ENCODE data around the gene CD200R1L.

The CD200R1L gene

DNA sequence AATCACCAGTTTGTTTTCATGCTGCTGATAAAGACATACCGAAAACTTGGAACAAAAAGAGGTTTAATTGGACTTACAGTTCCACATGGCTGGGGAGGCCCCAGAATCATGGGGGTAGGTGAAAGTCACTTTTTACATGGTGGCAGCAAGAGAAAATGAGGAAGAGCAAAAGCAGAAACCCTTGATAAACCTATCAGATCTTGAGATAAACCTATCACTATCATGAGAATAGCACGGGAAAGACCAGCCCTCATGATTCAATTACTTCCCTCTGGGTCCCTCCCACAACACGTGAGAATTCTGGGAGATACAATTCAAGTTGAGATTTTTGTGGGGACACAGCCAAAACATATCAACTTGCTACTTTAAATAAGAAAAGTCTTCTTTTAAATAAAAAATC is 28.9 kb downstream of the CD200R1L start:
- DNase-seq = no peak

DNA sequence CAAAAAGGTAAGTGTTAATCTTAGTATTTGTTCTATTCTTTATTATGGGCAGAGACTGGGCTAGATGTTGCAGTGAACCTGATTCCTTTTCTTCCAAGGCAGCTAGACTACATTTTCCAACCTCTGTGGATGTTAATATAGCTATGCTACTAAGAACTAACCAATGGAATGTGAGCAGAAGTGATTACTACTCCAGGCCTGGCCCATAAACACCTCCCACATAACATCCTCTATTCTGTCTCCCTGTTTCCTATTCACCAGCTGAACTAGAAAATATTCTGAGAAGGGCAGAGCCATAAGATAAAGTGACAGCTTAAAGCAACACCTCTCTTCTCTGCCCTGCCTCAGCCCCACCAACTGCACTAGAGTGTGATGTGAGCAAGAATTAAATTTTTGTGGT is 29.4 kb downstream of the CD200R1L start:
- peak; percentile 30 for DNase-seq

DNA sequence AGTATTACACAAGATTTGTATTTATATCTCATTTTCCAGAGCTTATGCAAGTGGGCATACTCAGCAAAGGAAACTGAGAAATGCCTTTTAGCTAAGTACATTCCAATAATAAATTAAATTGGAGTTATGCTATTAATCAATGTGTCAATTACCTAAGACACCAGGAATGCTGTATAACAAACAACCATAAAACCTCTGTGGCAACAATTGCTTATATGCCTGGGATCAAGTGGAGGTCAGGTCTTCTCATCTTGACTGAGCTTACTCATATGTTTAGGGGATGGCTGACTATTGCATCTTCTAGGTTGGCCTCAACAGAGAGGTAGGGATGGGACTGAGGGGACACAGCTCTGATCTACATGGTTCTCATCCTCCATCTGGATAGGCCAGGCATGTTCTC is 30.7 kb downstream of the CD200R1L start:
- DNase-seq = peak; percentile 79

DNA sequence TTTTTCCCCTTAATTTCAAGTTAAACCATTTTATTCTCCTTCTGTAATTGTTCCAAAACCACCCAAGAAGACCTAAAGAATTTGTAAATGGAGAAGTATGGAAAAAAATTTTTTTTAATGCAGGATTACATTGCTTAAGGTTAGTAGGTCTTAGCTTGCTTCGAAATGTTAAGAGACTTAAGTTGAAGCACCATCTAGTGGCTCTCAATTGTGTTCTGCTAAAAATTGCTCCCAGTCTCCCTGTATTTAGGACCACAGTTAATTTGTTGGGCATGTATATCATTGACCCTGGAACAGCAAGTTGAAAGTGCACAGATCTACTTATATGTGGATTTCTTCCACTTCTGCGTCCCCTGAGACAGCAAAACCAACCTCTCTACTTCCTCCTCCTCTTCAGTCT is 32.4 kb downstream of the CD200R1L start:
- DNase-seq = peak; percentile 86

DNA sequence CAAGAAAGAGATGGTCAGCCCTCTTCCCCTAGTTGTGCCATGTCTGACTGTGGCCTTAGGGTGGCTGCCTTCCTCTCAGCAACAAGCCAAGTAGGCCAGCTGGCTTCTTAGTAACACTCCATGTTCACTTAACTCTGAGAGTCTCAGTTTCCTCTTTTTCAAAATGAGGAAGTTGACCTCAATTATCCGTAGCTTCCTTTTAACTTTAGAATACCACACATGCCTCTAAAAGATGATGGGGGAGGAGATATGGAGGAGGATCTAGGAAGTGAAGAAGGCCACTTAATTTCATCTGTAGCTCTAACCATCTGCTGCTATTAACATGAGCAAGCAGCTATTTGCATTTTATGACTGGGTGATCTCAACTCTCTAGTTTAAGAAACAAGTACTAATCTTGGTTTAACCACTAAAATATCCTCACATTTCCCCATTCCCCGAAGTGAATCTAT is 32.9 kb downstream of the CD200R1L start:
- DNase-seq = peak; percentile 79

DNA sequence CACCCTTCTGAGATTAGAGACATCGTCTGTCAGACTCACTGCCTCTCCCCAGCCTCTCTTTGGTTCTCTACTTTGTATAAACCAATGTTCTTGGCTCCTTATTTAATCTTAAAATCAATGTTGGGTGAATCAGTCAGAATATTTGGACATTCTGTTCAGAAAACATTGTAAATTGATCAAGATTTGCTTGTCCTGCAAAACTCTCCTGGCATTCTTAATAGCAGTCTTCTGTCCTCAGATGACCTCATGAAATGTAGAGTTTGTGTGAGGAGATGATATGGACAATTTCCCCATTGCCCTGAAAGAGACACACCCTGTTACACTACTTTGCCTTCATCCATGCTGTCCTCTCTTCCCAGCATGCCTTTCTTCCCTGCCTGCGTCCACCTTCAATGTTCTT is 33.6 kb downstream of the CD200R1L start:
- no peak for DNase-seq

DNA sequence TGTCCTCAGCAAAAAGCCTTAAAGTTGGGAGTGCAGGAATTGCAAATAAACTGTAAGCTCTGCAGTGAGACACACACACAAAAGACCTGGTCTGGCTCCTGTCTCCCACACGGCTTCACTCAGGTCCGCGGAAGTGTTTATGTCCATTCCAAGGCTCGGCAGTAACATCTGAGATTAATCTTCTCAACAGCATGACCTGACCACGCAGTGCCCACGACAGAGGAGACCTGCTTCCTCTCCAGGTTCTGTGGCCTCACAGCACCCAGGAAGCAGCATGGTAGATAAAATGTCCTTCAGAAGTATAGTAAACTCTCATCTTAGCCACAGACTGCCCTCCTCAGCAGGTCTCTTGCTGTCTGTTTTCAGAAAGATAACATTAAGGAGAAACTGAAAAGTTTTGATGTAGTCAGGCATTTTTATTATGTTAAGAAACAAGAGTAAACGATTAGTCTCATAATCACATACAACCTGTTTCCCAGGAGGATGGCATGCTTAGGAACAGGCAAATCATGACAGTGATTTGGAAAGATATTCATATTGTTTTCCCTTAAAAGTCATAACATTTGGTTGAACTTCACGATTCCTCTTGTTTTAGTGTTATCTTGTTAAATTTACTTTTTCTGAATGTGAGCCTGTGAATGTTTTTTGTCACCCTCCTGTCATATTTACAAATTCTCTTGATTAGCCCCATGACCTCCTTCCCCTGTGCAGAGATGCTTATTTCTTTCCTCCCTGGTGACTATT is 34.6 kb downstream of the CD200R1L start:
- DNase-seq = no peak

DNA sequence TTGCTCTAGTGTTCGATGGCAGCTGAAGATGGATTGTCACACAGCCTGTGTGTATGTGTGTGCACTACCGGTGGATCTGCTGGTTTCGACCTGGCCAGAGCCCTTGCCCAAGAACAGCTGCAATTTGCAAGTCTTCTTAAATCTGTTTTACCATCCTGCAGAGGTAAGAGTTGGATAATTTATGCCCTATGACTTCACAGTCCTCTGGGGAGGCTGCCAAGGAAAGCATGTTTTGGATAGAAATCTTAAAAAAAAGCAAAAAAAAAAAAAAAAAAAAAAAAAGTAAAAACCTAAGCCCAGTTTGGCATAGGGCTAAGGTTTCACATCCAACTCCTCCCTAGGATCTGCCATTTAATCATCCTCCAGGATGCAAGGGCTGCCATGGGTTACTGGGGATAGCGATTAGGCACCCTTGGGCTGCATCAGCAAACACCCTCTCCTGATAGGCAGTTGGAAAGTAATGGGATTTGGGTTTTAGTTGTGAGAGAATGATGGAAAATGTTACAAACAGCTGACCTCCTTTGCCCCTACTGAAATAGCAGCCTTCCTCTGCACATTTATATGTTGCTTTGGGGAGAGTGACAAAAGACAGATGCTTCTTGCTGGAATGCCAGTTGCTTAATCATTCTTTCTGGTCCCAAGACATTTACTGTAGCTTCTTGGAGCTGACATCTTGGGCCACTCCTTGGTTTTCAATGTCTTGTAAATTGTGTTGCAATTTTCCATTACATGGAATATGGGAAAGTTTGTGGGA is 35.4 kb downstream of the CD200R1L start:
- DNase-seq = peak; percentile 90

DNA sequence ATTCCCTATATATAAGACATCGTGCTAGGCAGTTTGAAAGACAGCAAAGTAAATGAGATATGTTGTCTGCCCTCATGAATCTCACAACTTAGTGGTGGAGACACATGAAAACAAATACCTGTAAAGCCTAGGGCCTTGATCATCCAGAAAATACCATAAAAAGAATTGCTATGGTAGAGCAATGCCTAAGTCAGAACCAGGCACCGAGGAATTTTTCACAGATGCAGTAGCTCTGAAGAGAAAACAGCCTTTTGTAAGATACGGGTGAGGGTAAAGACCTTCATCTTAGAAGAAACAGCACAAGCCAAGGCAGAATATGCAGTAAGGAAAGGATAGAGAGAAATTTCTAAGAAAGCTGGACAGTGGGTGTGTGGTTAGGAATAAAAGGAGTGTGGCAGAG is 36.1 kb downstream of the CD200R1L start:
- no peak for DNase-seq

DNA sequence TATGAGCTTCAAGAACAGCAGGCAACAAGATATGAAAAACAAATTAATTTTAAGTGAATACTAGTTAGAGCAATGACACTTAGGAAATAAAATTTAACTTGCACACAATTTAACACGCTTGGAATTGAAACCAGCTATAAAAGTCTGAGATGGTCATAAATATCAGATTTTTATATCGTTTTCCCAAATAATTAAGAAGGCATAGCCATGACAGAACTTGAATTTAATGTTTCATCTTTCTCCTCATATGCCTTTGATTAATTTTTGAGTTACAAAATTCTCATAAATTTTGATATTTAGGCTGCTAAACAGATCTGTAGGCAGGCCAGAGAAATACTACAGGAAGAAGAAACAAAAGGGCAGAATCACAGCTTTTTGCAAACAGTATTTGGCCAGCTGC is 38.5 kb downstream of the CD200R1L start:
- no peak for DNase-seq

DNA sequence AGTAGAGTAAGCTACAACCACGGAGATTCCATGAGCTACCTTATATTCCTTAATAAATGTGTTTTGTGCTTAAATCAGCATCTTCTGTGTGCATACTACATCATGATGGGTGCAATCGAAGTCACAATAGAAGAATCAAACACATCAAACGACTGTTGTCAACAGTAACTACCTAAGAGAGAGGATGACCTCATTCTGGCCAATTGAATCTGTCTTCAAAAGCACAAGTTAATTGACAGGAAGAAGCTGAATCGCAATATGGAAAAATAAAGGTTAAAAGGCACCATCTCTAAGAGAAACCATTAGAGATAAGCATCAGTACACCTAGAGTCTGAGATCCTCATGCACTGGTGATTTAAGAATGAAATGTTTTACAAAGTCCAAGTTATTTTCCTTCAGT is 39.0 kb downstream of the CD200R1L start:
- no peak for DNase-seq

DNA sequence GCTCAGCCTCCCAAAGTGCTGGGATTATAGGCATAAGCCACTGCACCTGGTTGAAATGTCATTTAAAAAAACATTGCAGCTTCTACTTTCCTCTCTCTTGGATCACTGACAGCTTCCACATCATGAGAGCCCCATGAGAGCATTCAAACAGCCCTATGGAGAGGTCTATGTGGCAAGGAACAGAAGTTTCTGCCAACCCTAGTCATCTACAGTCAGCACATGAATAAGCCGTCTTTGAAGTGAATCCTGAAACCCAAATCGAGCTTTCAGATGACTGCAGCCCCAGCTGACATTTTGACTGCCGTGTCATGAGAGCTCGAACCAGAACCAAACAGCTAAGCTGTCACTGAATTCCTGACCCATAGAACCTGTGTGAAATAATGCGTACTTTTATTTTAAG is 39.8 kb downstream of the CD200R1L start:
- DNase-seq = no peak

DNA sequence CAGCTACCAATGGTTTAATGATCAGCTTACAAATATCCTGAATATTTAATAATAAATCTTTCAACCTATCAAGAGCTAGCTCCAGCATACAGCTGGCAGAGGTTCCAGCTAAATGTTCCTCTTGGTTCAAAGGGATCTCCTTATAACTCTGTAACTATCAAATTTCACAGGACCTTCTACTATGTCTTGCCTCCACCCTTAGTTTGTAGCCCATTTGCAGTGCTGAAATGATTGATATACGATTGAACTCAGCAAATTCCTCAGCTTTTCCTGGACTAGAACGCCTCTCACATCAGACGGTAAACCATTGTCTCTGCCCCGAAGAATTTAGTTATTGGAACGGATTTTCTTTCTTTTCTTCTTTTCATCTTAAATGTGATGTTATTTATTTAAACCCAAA is 41.5 kb downstream of the CD200R1L start:
- peak; percentile 68 for DNase-seq

DNA sequence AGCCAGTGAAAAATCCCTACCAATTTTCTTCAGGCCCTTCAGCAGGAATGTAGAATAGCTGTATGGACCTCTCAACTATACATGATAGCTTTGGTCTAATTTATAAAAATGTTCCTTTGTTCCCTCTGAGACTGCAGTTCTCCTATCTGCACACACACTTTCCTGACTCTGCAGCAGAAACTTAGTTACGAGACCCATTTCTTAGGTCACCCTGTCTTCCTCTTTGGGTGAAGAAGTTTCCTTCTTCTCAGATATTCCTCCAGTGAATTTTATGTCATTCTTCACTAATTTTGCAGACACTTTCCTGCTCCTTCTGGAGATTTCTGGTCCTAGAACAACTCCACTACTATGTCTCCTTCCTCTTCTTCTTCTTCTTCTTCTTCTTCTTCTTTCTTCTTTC is 42.6 kb downstream of the CD200R1L start:
- no peak for DNase-seq

DNA sequence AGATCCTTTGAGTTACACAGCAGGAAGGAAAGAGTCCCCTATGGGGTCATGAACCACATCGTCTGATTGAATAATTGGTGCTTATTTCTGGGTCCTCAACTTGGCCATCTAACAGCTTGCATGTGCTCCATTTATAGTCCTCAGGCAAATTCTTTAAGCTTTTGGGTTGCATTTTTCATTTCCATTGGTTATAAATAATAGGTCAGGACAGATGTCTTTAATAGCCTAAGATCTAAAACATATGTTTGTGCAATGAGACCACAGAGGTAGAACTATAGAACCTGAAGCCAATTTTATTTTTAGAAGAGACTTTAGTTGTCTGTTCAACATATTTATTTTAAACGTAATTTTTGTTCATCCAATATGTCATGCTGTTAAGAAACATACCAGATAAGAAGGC is 43.2 kb downstream of the CD200R1L start:
- DNase-seq = peak; percentile 62

DNA sequence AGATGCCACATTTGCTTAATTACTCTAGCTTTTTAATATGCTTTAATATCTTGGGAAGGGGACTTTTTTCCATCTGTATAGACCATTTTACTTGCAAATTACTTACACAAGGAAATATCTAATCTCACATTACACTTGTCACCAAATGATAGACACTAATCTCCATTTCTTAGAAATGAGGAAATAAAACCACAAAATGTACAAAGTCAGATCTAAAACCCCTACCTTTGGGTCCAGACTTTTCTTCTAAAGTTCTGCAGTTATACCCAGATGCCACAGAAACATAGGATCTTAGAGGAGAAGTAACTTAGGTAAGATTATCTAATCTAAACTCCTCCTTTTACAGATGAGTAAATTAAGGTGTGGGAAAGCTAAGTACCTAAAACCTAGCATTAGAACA is 44.3 kb downstream of the CD200R1L start:
- DNase-seq = no peak

DNA sequence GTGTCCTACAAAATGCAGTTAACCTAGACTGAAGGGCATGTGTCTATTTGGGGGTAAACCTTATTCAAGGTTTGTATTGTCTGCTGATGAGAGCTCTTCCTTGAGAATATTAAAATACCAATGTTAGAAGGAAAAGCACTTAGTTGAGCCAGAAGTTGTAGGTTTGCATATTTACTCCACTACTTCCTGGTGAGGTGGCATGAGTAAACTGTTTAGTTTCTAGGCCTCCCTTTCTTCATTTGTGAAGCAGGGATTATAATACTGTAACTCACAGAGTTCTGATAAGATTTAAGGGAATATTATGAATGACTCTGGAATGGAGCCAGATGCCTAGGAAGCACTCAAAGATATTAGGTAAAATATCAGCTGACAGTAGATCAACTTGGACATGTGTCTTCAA is 46.7 kb downstream of the CD200R1L start:
- DNase-seq = no peak

DNA sequence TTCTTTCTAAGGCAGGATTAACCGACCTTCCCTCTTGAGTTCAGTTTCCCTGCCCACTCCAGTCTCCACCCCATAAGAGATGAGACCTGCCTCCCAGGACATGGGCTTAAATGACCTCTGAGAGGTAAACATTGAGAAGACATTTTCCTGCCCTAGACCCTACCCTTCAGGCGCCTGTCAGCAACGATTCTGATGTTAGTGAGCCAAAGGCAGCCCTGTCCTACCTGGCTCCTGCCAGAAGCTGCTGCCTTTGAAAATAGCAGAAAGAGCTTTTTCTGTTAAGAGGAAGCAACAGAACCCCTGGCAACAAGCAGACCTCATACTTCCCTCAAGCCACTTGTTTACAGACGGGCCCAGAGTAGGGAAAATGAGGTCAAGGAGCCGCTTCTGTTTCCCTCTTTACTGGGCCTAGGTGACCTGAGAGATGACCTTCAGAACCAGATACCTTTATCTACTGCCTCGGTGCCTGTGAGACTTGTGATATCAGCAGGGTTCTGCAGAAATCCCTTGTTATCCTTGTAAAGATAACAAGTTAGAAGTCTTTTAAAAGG is 52.0 kb downstream of the CD200R1L start:
- DNase-seq = no peak

DNA sequence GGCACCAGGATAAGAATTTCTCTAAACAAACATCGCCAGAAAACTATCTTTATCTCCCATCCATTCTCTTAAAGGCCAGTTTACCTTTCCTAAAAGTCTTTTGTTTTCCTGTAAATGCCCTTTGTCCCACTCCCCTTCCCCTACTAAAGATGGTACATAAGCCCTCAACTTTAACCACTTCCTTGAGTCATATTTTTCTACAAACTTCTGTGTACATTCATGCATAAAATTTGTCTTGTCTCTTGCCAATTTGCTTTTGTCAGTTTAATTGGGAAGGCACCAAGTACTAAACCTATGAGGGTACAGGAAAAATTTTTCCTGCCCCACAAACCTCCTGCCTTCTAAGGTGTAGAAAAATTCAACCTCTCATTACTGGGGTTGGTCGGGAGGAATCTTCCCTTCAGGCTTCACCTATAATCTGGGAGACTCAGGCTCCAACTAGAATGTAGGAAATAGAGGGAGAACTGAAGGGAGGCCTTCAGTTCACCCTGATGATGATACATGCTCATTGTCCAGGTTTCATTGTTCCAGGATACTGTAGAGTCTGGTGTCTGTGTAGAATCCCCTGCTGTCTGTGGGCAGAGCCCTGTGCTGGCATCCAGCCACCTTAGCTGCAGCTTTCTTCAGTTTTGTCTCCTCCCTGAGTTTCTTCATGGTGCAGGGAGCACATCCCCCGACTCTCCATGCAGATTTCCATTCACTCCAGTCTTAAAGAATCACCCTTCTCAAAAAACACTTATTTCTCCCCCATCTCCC is 53.2 kb downstream of the CD200R1L start:
- DNase-seq = peak; percentile 49

DNA sequence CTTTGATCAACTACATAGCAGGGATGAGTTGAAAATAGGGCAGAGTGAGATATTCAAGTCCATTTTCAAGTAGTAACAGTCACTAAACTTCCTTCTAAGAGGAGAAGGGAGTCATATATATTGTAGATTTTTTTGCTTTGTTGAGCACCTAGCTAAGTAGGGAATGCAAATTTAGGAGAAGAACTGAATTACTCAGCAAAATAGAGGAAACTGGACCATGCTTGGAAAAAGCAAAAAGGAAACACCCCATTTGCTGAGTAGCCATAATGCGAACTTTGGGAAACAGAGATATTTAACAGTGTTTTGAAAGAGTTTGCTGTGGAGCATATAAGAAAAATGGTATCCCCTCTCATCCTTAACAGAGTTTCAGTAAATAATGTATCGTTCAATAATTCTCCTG is 54.9 kb downstream of the CD200R1L start:
- no peak for DNase-seq

DNA sequence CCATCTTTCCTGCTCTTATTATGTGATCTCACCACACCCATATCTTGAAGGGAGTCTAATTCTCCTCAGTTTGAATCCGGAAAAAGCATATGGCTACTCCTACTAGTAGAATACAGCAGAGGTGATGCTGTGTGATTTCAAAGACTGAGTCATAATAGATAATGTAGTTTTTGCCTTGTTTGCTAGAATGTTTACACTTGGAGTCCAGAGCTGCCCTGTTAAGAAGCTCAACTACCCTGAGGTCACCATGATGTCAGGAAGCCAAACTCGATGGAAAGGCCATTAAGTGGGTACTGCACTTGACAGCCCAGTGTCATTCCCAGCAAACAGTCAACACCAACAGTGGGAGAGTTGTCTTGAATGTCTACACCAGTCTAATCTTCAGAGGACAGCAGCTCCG is 56.9 kb downstream of the CD200R1L start:
- no peak for DNase-seq

DNA sequence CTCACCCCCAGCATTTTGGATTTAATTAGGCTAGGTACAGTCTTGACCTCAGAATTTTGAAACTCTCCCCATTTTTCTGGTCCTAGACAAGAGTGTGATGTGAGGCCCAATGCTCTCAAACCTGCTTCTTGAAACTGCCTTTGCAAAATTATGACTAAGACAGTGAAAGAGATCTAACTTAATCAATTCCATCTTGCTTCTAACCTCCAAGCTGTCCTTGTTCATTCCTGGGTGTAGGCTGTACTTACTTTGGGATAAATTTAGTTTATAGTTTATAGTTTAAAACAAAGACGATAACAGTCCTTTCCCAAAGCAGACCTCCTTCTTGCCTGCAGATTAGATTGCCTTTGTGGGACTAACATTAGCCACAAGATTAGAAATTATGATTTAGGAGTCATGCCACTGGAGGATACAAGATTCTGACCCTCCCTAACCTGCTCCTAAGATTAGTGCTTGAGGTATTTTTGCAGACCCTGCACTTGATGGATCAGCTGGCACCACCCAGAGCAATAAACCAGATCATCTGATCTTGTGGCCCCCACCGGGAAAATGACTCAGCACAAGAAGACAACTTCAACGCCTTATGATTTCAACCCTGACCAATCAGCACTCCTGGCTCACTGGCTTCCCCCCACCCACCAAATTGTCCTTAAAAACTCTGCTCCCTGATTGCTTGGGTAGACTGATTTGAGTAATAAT is 59.6 kb downstream of the CD200R1L start:
- DNase-seq = peak; percentile 56

All from fibroblast of skin of right biceps (primary cell).